GM19372 (cell line): ENCODE data around the gene AFAP1.
"Not testable (repeated sequence)": the region's sequence is repeated elsewhere in the genome, so short reads cannot be mapped to it uniquely, and the experiment has no call there.

Experiments
- ATAC-seq: cut with Tn5 transposase; IDR thresholded peaks from one replicate; pipeline ENCODE4 v1.9.1; 2021; ENCODE audit warnings: mild to moderate bottlenecking, low read depth, moderate library complexity; ENCODE audit not compliant: unreplicated experiment

Gene AFAP1

DNA sequence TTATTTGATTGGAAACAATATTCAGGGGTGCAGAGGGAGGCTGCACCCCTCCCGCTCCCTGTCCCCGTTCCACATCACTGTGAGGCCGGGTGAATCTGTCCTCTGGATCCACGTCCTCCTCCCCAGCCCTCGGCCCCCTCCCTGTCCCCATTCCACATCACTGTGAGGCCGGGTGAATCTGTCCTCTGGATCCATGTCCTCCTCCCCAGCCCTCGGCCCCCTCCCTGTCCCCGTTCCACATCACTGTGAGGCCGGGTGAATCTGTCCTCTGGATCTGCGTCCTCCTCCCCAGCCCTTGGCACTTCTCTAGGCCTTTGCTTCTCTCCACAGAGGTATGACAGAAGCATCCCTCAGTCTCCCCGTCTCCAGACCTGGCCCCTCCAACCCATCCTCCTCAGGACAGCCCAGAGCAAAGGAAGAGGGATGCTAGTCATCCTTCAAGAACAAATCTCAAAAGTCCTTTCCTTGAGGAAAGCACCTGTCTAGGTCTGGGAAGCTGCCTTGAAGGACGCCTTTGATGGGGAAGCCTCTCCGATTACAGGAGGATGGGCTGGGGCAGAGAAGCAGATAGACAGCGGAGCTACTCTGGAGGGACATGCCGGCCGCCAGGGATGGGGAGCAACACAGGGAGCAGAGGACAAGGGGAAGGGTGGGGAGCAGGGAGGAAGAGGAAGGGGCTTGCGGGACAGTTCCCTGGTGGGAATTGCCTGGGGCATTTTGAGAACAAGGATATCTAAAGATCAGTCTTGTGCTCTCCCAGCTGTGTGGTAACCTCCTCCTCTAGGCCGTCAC lies 10.8 kb upstream of the AFAP1 start:
- no peak for ATAC-seq

DNA sequence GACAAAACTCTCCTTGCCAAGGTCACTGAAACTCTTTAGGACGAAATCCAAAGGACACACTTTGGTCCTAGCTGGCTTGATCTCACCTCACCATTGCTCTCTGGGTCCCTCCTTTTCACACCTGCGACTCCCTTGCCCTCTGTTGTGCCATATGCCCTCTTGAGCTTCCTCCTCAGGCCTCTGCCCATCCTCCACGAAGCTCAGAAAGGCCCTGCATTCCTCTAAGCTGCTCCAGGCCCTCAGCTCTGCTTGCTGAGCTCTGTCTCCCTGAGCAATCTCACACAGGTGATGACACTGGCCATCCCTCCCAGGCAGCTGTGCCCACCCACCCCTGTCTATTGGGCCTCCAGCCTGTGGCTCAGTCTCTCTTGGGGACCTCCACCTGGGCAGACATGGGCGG lies 10.1 kb upstream of the AFAP1 start:
- no peak for ATAC-seq

DNA sequence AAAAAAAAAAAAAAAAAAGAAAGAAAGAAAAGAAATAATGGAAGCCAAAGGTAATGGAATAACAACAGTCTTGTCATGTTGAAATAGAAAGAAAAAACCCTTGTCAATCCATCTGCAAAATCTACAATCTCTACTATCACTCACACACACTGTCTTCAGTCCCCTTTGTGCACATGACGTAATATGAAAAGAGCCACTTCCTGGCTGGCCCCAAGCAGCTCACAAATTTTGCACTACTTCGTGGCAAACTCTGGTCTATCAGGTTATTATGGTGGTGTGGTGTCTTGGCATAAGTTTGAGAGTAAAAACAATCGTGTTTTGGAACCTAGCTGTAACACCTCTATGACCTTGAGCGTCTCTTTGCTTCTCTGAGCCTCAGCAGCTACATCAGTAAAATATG lies 8.3 kb upstream of the AFAP1 start:
- ATAC-seq = no peak

DNA sequence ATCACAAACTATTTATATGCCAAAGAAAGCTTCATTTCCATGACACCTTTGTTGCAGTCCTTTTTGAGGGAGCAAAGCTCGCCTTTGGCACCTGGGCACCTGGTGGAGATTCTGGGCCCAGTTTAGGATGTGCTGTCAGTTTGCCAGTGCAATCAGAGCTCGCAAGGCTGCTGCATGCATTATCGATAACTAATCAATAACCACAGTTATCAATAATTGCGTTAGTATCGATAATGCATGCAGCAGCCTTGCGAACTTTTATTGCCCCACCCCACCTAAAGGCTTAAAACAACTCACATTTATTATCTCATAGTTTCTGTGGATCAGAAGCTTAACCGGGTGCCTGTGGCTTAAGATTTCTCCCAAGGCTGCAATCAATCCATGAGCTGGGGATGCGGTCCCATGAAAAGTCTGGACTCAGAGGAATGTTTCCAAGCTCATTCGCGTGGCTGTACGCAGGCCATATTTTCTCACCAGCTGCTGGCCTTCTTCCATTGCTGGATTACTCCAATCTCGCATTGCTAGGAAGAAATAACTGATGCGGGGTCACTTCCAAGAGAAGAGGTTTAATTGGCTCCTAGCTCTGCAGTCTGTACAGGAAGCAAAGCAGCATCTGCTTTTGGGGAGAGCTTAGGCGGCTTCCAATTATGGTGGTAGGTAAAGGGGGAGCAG lies 6.2 kb upstream of the AFAP1 start:
- ATAC-seq = no peak

GRCh38 chr4:7944599-7945220 lies 5.0 kb upstream of the AFAP1 start:
- ATAC-seq = no peak

DNA sequence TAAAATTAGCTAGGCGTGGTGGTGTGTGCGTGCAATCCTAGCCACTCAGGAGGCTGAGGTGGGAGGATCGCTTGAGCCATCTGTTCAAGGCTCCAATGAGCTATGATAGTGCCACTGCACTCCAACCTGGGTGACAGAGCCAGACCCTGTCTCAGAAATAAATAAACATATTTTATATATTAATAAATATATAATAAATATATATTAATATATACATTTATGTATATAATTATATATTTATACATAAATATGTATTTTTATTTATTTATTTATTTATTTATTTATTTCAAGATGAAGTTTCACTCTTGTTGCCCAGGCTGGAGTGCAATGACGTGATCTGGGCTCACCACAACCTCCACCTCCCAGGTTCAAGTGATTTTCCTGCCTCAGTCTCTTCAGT lies 4.0 kb upstream of the AFAP1 start:
- not testable (repeated sequence) for ATAC-seq

DNA sequence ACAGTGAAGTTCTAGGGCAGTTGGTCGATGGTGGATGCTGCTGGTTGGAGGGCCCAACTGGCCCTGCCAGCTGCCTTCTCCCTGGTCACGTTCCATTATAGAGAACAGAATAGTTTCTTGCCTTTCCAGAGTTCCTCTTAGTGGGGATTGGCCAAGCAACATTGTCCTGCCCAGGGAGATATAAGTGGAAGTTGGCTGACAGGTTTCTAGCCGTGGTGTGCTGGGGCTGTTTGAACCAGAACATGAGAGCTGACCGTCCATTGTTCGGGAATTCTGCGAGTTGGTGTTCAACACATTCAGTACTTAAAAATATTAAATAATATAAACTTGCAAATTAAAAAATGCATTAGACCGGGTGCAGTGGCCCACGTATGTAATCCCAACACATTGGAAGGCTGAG lies 3.5 kb upstream of the AFAP1 start:
- ATAC-seq = no peak

- no peak for ATAC-seq
These were observed 2.4 kb upstream of the AFAP1 start for GRCh38 chr4:7941965-7942496.

DNA sequence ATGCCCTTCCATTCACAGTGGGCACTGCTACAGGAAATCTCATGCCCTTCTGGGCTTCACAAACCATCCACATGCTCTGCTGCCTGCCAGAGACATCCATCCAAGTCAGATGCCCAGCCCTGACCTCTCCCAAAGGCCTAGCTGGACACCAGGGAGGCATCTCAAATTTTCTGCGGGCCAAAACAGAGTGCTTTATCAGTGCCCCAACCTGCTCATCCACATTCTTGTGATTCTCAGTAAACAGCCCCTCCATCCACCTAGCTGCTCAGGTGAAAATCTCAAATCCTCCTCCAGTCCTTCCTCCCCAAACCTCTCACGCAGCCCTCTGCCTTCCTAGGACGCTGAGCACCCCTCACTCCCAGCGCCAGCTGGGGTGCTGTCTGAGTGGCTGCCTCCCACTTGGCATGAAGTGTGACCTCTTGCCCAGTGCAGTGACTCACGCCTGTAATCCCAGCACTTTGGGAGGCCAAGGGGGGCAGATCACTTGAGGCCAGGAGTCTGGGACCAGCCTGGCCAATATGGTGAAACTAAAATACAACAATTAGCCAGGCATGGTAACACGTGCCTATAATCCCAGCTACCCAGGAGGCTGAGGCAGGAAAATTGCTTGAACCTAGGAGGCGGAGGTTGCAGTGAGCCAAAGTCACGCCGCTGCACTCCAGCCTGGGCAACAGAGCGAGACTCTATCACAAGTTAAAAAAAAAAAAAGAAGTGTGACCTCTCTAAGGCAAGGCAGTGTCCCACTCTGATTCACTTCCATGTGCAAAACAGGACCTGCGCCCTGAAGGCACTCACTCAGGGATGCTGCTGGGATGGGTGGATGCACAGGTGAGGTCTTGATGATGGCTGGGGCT lies 1.7 kb upstream of the AFAP1 start:
- ATAC-seq = no peak

GRCh38 chr4:7938609-7939376 lies 868 bp downstream of the AFAP1 start:
- no peak for ATAC-seq

DNA sequence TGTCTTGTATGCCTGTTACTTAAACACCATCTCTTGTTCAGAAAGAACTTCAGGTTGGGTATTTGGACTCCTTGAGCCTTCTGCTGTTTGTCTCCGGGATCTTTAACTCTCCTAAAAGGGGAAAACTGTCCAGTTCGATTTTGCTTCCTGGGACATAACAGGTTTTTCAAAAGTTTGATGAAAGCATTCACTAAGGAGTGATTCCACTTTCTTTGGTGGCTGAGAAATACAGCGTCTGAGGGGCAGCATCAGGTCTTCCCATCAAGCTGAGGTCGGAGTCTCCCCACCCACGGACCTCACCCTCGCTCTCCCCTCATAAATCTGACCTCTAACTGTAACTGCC lies 1.4 kb downstream of the AFAP1 start:
- ATAC-seq = no peak

GRCh38 chr4:7937006-7937405 lies 2.7 kb downstream of the AFAP1 start:
- no peak for ATAC-seq

- no peak for ATAC-seq
These were observed 5.8 kb downstream of the AFAP1 start for GRCh38 chr4:7933651-7934510.

- no peak for ATAC-seq
These were observed 7.4 kb downstream of the AFAP1 start for GRCh38 chr4:7932287-7932686.

DNA sequence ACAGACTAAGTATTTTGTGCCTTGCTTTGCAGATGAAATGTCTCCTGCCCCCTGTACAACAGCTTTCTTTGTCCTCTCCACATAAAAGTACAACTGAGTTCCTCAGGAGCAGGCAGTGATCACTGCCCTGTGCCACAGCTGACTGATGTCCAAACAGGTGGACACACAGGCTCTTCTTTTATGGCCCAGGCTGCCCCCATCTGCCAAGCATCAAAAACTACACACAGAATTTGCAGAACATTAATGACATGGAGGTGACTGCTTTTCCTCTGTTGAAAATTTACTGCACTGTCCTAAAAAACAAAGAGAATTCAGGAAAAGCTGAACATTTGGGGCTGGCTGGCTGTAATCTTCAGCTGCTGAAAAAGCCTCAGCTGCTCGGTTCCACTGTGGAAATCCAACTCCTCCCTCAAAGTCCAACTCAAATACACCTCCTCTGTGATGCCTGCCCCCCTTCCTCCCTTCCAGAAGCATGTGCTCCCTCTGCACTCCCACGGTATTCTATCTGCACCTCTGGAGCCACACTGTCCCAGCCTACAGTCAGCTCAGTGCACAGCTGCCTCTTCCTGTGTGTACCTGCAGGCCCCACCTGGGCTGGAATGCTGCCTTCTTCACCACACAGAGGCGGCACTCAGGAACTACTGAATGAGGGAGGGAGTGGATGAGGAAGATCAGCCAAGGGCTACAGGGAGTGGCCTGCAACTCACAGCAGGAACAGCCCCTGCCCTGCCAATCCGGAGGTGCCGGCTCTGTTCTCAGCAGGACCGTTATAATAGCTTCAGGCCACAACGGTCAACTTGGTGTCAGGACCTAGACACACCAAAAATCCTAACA lies 10.3 kb downstream of the AFAP1 start:
- ATAC-seq = no peak

DNA sequence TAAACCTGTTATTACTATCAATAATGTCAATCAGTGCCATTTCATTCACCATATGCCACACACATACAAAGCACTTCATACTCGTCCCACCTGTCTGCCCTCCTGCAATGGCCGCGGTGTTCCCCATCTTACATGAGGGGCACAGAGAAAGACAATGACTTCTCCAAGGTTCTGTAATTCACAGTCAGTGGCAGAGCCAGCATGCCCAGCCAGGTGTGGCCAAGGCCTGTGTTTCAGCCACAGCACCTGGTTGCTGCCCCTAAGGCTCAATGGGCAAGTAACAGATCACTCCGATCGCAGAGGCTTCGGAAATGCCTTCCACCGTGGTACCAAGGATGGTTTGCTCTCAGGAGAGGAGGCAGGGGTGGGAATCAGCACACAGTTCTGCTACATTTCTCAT lies 10.9 kb downstream of the AFAP1 start:
- ATAC-seq = no peak

- ATAC-seq = no peak
These were observed 12.8 kb downstream of the AFAP1 start for GRCh38 chr4:7926822-7927221.

DNA sequence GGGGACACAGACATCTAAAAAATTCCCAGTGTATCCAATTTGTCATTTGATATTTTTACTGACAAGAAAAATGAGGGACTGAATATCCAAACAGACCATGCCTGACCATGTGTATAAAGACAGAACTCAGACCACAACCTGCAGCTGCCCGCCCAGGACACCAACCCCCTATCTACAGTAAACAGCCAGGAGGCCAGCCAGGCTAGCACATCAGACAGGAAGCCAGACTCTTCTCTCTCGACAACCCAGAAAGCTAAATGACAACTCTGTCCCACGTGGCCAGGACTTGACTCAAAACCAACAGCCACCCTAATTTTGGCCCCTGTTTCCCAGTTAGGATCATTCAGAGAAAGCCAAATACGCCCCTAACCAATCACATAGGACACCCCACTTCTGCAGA lies 15.1 kb downstream of the AFAP1 start:
- no peak for ATAC-seq
